NCI-H146 treated with DMSO at 0.1 percent for 48 hours (cell line): Measurements from ENCODE around the gene UGT1A6.

ENCODE experiments used
- DNase-seq: peaks from one replicate; lab custom pipeline; 2025; ENCODE audit not compliant: unreplicated experiment; lab: John Stamatoyannopoulos, UW

The UGT1A6 gene

DNA sequence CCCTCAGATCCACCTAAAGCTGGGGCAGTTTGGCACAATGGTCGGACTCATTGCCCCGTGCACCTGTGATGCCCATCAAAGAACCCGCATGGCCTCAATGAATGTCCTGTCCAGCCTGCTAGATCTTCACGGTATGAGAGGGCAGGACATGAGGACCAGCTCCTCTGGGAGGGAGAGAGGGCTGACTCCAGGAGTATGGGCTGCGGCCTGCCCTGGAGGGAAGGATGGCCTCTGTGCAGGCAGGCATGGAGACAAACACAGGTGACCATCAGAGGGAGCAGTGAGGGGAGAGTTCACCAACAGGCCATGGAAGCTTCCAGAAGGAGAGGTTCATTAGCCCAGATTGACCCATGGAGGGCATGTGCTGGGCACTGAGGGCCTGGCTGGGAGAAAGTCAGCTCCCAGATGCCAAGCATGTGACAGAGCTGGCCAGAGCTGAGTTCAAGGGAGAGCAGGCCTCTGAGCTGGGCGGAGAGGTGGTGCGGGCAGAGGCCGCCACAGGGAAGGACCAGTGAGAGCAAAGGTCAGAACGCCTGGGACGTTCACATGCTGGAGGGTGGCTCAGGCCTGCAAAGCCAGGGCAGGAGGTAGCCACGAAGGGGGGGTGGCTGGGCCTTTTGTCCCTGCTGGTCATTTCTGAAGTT is 125.4 kb downstream of the UGT1A6 start:
- no peak for DNase-seq

DNA sequence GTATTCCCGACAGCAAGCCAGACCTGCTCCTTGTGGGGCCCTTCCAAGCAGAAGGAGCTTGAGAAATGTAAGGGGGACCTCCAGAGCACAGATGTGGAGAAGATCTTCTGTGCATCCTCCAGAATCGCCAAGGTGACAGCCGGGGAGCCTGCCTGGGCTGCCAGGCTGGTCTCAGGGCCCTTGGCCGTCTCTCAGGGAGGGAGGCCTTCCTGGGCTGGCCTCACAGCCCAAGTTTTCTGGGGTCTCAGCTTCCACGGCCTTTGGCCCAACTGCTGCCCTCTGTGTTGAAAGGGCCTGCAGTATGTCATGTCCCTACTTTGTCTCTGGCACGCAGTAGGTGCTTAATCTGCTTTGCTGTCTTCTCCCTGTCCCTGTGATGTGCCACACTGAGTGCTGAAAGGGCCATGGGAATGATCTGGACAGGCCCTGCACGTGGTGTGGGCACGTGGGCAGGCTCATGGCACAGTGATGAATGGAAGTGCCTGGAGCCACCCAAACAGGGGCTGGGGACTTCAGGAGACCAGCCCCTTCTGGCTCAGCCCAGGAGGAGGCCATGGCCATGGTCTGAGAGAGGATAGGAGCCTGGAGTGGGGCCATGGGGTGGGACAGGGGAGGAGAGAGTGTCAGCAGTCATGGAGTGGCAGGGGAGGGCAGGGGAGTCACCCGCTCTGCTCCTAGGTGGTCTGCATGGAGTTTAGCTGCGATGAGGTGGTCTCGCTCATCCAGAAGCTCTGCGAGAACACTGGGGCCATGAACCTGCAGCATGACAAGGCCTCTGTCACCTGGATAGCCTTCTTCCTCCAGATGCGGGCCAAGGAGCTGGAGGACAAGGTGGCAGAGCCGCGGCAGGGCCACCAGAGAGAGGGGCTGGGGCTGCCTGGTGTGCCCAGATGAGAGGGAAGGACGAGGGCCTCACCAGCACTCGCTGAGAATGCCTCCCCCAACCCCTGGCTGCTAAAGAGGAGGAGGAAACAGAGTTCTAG is 126.2 kb downstream of the UGT1A6 start:
- DNase-seq: no peak

DNA sequence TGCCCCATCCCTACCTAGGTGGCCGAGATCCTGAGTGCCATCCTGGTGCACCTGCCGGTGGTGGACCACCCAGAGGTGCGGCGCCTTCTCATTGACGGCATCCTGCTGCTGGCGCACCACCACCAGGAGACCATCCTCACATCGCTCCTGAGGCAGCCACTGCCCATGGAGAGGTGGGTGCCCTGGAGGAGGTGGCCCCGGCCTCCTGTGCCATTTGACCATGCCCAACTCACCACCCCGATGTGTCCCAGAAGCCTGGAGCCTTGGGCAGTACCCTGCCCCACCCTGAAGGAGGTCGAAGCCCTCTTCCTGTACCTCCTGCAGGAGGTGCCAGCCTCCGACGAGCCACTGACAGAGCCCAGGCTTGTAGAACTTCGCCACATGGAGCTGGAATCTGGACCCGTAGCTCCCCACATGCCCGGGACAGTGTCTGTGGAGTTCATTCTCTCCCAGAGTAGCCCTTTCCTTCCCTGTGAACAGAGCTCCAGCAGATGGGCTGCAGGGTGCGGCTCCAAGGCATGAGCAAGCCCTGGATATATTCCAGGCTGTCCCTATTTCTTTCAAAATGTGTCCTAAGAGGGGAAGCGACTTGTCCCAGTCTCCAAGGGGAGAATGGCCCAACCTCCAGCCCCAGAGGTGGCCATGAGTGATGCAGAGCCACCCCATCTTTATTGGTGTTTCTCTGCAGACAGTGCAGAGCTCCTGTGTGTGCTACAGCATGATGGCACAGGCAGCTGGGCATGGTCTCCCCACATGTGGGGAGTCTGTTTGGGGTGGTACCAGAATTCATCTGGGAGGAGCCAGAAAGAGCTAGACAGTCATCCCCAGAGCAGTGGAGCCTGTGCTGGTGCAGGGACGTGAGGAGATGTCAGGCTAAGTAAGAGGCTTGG is 127.4 kb downstream of the UGT1A6 start:
- no peak for DNase-seq

DNA sequence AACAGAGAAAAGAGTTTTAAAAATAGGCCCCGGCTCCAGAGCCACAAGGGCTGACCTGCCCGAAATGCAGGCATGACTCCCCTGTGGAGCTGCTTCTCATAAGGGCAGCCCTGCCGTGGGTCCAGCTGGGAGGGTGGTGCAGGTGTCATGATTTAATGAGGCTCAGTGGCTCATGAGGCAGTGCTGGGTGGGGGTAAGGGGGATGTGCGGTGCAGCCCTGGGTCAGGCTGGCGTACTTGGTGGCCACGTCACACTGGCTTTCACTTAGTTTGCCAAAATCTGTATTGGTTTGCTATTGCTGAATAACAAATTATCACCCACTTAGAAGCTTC is 128.1 kb downstream of the UGT1A6 start:
- no peak for DNase-seq

DNA sequence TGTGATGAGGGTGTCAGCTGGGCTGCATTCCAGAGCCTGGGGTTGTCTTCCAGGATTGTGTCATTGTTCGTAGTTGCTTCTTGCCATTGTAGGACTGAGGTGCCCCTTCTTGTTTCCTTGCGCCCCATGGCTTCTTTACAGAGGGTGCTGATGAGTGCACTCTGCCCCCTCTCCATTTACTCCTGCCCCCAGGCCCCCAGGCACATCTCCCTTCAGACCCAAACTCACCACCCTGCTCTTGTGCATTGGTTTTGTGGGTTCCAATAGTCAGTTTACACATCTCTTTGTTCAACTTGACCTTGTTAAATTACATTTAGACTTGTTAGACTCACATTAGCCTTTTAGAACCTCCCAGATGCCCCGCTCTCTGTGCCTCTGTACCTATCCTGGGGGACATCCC is 128.5 kb downstream of the UGT1A6 start:
- DNase-seq: no peak

GRCh38 chr2:233821709-233822100 is 129.0 kb downstream of the UGT1A6 start:
- no peak for DNase-seq

GRCh38 chr2:233822101-233822771 is 129.5 kb downstream of the UGT1A6 start:
- DNase-seq: no peak
